SH-SY5Y (cell line): ENCODE results near the gene E2F2.

ENCODE experiments used
- GATA2 ChIP-seq: IDR thresholded peaks from 2 replicates; pipeline ENCODE4 v1.6.1; 2011; ENCODE audit warnings: mild to moderate bottlenecking, low read depth, low read length
- GATA3 ChIP-seq: IDR thresholded peaks from 2 replicates; pipeline ENCODE4 v1.6.1; 2011; ENCODE audit warnings: low read depth, mild to moderate bottlenecking, low read length, moderate library complexity

DNA sequence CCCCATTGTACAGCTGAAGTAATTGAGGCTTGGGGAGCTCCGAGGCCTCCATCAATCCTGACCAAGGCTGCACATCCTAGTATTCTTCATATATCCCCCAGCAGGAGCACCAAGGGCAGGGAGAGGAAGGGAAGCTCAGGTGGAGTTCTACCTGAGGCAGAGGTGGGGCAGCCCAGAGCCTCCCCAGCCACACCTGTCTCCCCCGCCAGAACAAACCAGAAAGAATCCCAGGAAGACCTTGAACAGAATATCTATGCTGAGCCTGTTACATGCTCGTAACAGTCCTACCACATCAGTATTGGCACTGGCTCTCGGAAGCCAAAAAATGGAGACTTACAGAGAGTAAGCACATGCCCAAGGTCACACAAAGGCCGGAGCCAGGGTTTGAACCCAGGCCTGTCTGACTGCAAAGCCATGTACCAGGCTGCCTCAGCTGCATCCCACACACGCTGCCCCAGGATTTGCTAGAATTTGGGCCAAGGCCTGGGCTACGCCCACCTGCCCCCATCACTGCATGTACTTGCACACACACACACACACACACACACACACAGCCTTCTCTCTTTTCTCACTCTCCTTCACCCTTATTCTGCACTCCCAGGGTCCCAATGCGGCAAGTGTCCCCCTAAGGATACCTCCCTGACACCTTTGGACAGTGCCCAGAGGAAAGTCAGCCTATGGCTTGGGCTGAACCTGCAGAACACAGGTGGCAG lies 4.5 kb downstream of the E2F2 start:
- TF ChIP-seq GATA2 (no peak), GATA3 (no peak)
